WI38 (cell line): ENCODE data around the gene FNDC3B.

Experiments used
- H3K4me3 ChIP-seq: 2 replicates; pipeline ENCODE4 v1.5.1; 2011; ENCODE audit warnings: low read depth, mild to moderate bottlenecking, control low read depth, low read length
- TF ChIP-seq, protein P1 (sequence below): IDR thresholded peaks from 2 replicates; pipeline ENCODE4 v1.5.1; 2012; ENCODE audit warnings: low read depth, mild to moderate bottlenecking, control low read depth, low read length

Gene FNDC3B

DNA sequence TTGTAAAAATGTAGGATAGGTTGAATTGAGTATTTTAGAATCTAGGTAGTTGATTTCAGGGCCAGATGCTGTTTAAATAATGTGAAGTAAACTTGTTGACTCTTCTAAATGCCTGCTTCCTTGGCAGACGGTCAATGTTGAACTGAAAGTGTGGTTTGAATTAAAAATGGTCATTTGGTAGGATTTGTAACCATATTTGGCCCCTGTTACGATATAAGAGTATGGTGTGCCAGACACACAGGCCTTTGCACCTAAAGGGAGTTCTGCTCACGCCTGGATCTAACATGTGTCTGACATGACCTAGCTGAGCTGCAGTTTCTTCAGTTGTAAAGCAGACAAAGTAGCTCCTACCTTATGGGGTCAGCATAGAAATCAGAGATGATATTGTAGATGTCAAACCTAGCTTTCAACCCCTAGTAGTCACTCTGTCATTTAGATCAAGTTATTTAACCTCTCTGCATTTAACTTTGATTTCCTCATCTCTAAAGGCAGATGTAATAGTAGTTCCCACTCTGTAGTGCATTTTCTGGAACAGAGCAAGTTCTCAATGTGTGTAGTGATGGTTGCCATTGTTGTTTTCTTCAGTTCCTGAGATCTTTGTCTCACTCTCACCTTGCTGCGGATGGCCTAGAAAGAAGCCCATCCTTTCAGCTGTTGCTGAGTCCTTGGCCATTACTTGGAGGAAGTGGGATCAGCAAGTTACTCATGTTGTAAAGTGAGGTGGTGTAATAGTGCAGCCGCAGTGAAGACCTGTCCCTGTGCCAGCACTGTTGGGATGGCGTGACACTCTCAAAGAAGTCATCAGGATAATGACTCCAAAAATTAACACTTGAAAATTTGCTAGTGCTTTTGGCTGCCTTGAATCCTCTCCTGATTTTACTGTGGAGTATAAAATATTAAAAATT is 318.7 kb downstream of the FNDC3B start:
- no peak overlapping the region for H3K4me3 ChIP-seq
- TF ChIP-seq, protein P1, sequence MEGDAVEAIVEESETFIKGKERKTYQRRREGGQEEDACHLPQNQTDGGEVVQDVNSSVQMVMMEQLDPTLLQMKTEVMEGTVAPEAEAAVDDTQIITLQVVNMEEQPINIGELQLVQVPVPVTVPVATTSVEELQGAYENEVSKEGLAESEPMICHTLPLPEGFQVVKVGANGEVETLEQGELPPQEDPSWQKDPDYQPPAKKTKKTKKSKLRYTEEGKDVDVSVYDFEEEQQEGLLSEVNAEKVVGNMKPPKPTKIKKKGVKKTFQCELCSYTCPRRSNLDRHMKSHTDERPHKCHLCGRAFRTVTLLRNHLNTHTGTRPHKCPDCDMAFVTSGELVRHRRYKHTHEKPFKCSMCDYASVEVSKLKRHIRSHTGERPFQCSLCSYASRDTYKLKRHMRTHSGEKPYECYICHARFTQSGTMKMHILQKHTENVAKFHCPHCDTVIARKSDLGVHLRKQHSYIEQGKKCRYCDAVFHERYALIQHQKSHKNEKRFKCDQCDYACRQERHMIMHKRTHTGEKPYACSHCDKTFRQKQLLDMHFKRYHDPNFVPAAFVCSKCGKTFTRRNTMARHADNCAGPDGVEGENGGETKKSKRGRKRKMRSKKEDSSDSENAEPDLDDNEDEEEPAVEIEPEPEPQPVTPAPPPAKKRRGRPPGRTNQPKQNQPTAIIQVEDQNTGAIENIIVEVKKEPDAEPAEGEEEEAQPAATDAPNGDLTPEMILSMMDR, result no peak

DNA sequence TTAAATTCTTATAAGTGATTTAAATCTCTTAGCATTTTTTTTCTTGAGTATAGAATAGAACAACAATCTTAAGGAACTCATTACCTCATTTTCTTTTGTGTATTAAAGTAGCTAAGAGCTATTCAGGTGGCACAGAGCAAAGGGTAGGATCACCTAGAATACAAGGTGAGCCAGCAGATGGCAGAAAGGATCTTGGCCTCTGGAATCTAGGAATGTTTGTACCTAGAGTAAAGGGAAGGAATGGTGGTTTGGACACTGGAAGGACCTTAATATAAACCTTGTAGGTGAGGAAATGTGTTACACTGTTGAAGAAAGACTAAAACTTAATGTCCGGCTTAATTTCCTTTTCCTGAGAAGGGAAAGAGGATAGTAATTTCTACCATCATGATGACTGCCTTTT is 319.9 kb downstream of the FNDC3B start:
- no peak overlapping the region for H3K4me3 ChIP-seq
- TF ChIP-seq, protein P1, result no peak

DNA sequence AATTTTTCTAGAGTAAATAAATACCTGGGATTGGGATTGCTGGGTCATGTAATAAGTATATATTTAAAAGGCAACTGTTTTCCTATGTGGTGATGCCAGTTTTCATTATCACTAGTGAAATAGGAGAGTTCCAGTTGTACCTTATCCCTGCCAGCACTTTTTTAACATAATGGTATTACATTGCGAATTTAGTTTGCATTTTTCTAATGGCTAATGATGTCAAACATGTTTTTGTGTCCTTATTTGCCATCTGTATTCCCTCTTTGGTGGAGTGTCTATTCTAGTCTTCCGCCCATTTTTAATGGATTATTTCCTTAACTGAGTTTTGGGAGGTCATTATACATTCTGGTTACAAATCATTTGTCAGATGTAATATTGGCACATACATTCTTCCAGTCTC is 320.6 kb downstream of the FNDC3B start:
- TF ChIP-seq, protein P1, result no peak
- H3K4me3 ChIP-seq, result no peak overlapping the region

DNA sequence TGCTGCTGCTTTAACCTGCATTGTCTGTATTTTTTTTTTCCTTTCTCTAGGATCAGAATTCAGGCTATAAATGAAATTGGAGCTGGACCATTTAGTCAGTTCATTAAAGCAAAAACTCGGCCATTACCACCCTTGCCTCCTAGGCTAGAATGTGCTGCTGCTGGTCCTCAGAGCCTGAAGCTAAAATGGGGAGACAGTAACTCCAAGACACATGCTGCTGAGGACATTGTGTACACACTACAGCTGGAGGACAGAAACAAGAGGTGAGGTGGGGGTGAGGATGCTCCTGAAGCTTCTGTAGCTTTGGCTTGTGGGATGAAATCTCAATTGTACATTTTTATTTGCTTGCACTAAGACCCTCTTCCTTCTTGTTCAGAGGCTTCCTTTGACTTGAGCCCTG is 323.2 kb downstream of the FNDC3B start:
- no peak overlapping the region for H3K4me3 ChIP-seq
- TF ChIP-seq, protein P1, result no peak

DNA sequence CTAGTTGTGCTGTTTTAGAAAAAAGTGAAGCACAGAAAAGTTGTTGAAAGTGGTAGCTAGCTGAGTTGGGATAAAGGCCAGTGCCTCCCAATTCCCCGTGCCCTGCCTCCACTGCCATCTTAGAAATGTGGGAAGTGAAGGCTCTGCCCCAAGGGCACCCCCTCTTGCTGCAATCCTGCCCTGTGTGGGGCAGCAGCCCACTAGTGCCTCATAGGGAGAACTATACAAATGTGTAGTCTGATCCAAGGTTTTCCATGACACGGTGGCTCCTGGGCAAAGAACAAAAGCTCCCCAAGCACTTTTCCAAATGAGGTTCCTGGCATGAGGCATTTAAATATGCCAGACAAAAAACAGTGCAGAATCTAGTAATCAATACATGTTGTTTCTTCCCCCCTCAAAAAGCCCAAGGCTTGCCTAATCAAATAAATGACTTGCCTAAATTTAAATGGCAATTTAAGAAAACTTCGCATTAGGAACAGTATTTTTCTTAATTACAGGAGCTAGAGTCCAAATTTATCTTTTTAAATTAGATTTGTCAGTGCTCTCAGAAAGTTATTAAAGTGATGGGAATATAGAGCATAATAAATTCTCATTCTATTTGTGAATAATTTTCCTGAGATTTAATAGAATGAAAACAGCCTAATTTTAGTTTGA is 325.1 kb downstream of the FNDC3B start:
- H3K4me3 ChIP-seq, result no peak overlapping the region
- TF ChIP-seq, protein P1, result no peak

DNA sequence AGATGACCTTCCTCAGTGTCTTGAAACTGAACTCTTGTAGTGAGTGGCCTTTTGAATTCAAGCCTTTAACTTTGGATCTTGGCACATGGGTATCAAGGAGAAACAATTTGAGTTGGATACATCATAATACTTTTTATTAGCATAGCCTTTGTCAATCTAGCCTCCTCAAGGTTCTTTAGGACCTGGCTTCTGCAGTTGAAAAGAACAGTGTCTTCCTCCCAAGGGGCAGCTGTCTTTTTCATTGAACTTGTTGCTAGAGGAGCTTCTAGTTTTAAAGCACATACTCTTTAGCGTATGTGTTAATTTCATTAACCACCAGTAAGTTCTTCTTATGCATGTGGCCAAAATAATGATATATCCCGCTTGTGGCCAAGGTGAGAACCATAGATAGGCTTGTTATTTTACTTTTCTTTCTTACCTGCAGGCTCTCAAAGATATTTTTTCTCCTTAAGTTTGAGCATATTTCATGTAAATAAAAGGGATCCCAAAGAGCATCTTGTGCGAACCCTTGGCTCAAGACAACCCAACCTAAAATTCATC is 325.7 kb downstream of the FNDC3B start:
- H3K4me3 ChIP-seq, result no peak overlapping the region
- TF ChIP-seq, protein P1, result no peak
